Keratinocyte (primary cell): ENCODE data around the gene MAOB. TPM values are rescaled to one million over a fixed set of nuclear protein-coding genes. Genes with fewer than 3 reads are reported as not detected.

Experiments used
- DNase-seq: peaks from one replicate; pipeline ENCODE4 v3.0.0-alpha.2; 2011; ENCODE audit warnings: low read depth, missing footprints, low spot score
- FAIRE-seq: peaks from 2 replicates; lab custom pipeline; 2011; peaks lifted over from hg19 to GRCh38; lab: Jason Lieb, UNC
- H2AFZ ChIP-seq: 2 replicates; pipeline ENCODE4 v1.6.0; 2012; ENCODE audit warnings: low read length, control low read depth, inconsistent platforms; ENCODE audit not compliant: control insufficient read depth
- H3K27ac ChIP-seq: 2 replicates; pipeline ENCODE4 v1.5.1; 2011; ENCODE audit warnings: low read length; ENCODE audit not compliant: control insufficient read depth, insufficient read depth
- H3K27me3 ChIP-seq: 3 replicates; pipeline ENCODE4 v1.6.0; 2011; ENCODE audit warnings: low read length; ENCODE audit not compliant: control insufficient read depth, insufficient read depth; ENCODE audit errors: extremely low read depth
- H3K36me3 ChIP-seq, 2 experiments: 2 replicates in 1 of 2; 3 replicates in 1 of 2; pipeline ENCODE4 v1.5.1; 2011; ENCODE audit warnings: low read length in 2 of 2, mild to moderate bottlenecking in 1 of 2; ENCODE audit not compliant: control insufficient read depth in 2 of 2, insufficient read depth in 2 of 2; ENCODE audit errors: extremely low read depth in 1 of 2
- H3K4me1 ChIP-seq: 3 replicates; pipeline ENCODE4 v1.5.1; 2011; ENCODE audit warnings: low read length; ENCODE audit not compliant: control insufficient read depth, insufficient read depth; ENCODE audit errors: extremely low read depth
- H3K4me2 ChIP-seq: 3 replicates; pipeline ENCODE4 v1.6.0; 2011; ENCODE audit warnings: low read depth, low read length; ENCODE audit not compliant: control insufficient read depth, insufficient read depth; ENCODE audit errors: extremely low read depth
- H3K4me3 ChIP-seq, 3 experiments: fragments of 200-600 bp in 1 of 3; sonication (generic) in 1 of 3; 2 replicates in 2 of 3; 3 replicates in 1 of 3; pipeline ENCODE4 v1.5.1; 2011 to 2016; ENCODE audit warnings: low read length in 3 of 3, mild to moderate bottlenecking in 3 of 3, control low read depth in 2 of 3, inconsistent platforms in 1 of 3, low read depth in 1 of 3, mixed read lengths in 1 of 3, mixed run types in 1 of 3, moderate library complexity in 1 of 3; ENCODE audit not compliant: control insufficient read depth in 2 of 3, insufficient read depth in 2 of 3; ENCODE audit errors: extremely low read depth in 1 of 3
- H3K79me2 ChIP-seq: 2 replicates; pipeline ENCODE4 v1.6.0; 2012; ENCODE audit warnings: low read length; ENCODE audit not compliant: control insufficient read depth, insufficient read depth
- H3K9ac ChIP-seq: 3 replicates; pipeline ENCODE4 v1.6.0; 2011; ENCODE audit warnings: low read length; ENCODE audit not compliant: control insufficient read depth, insufficient read depth; ENCODE audit errors: extremely low read depth
- H3K9me1 ChIP-seq: 3 replicates; pipeline ENCODE4 v1.6.0; 2011; ENCODE audit warnings: low read length; ENCODE audit not compliant: control insufficient read depth, insufficient read depth; ENCODE audit errors: extremely low read depth
- H3K9me3 ChIP-seq: 2 replicates; pipeline ENCODE4 v1.5.1; 2012; ENCODE audit warnings: low read depth, low read length; ENCODE audit not compliant: control insufficient read depth
- H4K20me1 ChIP-seq: 3 replicates; pipeline ENCODE4 v1.6.0; 2011; ENCODE audit warnings: low read length; ENCODE audit not compliant: control insufficient read depth, insufficient read depth; ENCODE audit errors: extremely low read depth
- EZH2 ChIP-seq: IDR thresholded peaks from one replicate; pipeline ENCODE4 v1.6.1; 2012; ENCODE audit warnings: inconsistent platforms, mild to moderate bottlenecking, low read length, moderate library complexity
- dilution Hi-C: fragments of 300-500 bp; cut with MboI; formaldehyde crosslinking; loops from one replicate; pipeline ENCODE4 v1.7.0; 2020; ENCODE audit warnings: low sequenced_read_pairs; ENCODE audit not compliant: extremely low pct_ligation_motif_present
- polyA plus RNA-seq, 5 experiments: library from polyadenylated mRNA; depleted of rRNA in 3 of 5; stranded (reverse) in 3 of 5; stranded (forward) in 1 of 5; unstranded in 1 of 5; fragments of >200 nt; gene quantifications; 1 replicate in 1 of 5; 2 replicates in 3 of 5; 3 replicates in 1 of 5; pipeline versions ENCODE4 v1.2.1 to v1.2.3, GENCODE V29; 2011 to 2012; ENCODE audit warnings: missing spikeins in 2 of 5, low read depth in 1 of 5, low replicate concordance in 1 of 5
- TF ChIP-seq, protein P1 (sequence below), 3 experiments: IDR thresholded peaks in 1 of 3; conservative IDR thresholded peaks in 1 of 3; optimal IDR thresholded peaks in 1 of 3; 2 replicates in 2 of 3; 3 replicates in 1 of 3; pipeline versions ENCODE3 to v1.5.1; 2011; ENCODE audit warnings: low read length in 3 of 3, mild to moderate bottlenecking in 3 of 3, moderate library complexity in 2 of 3, control low read depth in 1 of 3, inconsistent platforms in 1 of 3; ENCODE audit not compliant: insufficient read depth in 2 of 3; ENCODE audit errors: extremely low read depth in 1 of 3

The MAOB gene
- polyA plus RNA-seq, 1 donor (not counting 4 experiments of a cell fraction or from before 2014, with no cell fraction given): 0.24 TPM

DNA sequence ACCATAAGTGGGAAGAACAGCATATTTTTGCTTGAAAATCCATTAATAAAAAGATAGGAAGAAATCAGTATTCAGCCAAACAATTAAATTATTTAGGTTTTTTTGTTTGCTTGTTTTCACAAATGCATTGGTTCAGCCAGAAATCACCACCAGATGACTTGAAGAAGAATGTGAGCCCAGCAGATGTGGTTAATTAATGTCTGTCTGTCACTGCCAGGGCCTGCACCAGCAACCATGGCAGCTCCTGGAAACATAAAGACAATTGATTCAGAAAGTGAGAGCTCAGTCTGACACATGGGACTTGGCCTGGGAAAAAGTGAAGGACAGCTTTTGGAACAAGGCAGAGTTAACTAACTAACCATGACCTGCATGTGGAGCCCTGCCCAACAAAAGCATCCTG is 74.0 kb downstream of the MAOB start:
- Histone ChIP-seq H3K4me1 (no peaks in the 10 kb centered on the region), H3K9ac (no peak overlapping the region), H3K4me2 (no peak overlapping the region), H3K36me3 (no peaks in the 10 kb centered on the region), H3K9me1 (no peaks in the 10 kb centered on the region), H3K4me3 (no peak overlapping the region), H3K9me3 (no peaks in the 10 kb centered on the region), H2AFZ (no peak overlapping the region), H3K27ac (no peak overlapping the region), H3K27me3 (no peaks in the 10 kb centered on the region), H4K20me1 (no peaks in the 10 kb centered on the region), H3K79me2 (no peaks in the 10 kb centered on the region)
- TF ChIP-seq, protein P1, sequence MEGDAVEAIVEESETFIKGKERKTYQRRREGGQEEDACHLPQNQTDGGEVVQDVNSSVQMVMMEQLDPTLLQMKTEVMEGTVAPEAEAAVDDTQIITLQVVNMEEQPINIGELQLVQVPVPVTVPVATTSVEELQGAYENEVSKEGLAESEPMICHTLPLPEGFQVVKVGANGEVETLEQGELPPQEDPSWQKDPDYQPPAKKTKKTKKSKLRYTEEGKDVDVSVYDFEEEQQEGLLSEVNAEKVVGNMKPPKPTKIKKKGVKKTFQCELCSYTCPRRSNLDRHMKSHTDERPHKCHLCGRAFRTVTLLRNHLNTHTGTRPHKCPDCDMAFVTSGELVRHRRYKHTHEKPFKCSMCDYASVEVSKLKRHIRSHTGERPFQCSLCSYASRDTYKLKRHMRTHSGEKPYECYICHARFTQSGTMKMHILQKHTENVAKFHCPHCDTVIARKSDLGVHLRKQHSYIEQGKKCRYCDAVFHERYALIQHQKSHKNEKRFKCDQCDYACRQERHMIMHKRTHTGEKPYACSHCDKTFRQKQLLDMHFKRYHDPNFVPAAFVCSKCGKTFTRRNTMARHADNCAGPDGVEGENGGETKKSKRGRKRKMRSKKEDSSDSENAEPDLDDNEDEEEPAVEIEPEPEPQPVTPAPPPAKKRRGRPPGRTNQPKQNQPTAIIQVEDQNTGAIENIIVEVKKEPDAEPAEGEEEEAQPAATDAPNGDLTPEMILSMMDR (optimal IDR thresholded peaks at IDR 0.05 in 1 of 3, IDR thresholded peaks at IDR 0.05 in 1 of 3, conservative IDR thresholded peaks at IDR 0.05 in 1 of 3; ENCODE audit: extremely low read depth in 1 of 3, insufficient read depth in 2 of 3, low read length in 3 of 3): no peak
- no peak for TF ChIP-seq EZH2
- no peak for DNase-seq
- no peak for FAIRE-seq
- dilution Hi-C loops: no loop called here

DNA sequence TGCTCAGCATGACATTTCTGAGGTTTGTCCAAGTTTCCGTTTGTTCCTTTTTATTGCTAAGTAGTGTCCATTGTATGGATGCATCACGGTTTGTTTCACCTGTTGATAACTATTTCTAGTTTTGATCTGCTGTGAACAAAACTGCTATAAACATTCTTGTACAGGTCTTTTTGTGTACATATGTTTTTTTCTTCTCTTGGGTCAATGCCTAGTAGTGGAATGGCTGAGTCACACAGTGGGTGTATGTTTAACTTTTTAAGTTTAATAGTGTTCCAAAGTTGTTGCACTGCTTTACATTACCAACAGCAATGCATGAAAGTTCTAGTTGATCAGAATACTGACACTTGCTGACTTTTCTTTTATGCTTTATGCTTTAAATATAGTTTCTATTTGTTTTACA is 76.7 kb downstream of the MAOB start:
- H3K4me2 ChIP-seq: no peak overlapping the region
- no peak overlapping the region for H3K9ac ChIP-seq
- no peaks in the 10 kb centered on the region for H3K4me1 ChIP-seq
- H3K27me3 ChIP-seq: peaks cover 7% of the 10 kb centered on the region
- DNase-seq (no peak), FAIRE-seq (no peak)
- no peak overlapping the region for H3K27ac ChIP-seq
- H3K9me3 ChIP-seq: no peaks in the 10 kb centered on the region
- H3K36me3 ChIP-seq: no peaks in the 10 kb centered on the region
- TF ChIP-seq EZH2: no peak
- TF ChIP-seq, protein P1 (optimal IDR thresholded peaks at IDR 0.05 in 1 of 3, IDR thresholded peaks at IDR 0.05 in 1 of 3, conservative IDR thresholded peaks at IDR 0.05 in 1 of 3; ENCODE audit: extremely low read depth in 1 of 3, insufficient read depth in 2 of 3, low read length in 3 of 3): no peak
- H2AFZ ChIP-seq: no peak overlapping the region
- dilution Hi-C loops: no loop called here
- peaks cover 2% of the 10 kb centered on the region for H4K20me1 ChIP-seq
- no peaks in the 10 kb centered on the region for H3K79me2 ChIP-seq
- no peak overlapping the region for H3K4me3 ChIP-seq
- H3K9me1 ChIP-seq: no peaks in the 10 kb centered on the region
